ENCODE data around the gene DNAH10.

DNAH10 gene

GRCh38 chr12:123916729-123917128 lies 154.6 kb downstream of the DNAH10 start:
- H3K9ac ChIP-seq (ENCODE audit: low read length in 2 of 2) = no peak overlapping the region
- no peaks in the 10 kb centered on the region for H3K4me1 ChIP-seq (ENCODE audit: control insufficient read depth, insufficient read depth, low read length)
- no peaks in the 10 kb centered on the region for H3K36me3 ChIP-seq (ENCODE audit: control insufficient read depth in 2 of 2, insufficient read depth in 2 of 2, low read length in 2 of 2)
- no peak overlapping the region for H3K27ac ChIP-seq (ENCODE audit: low read length)
- no peak overlapping the region for H3K4me3 ChIP-seq (ENCODE audit: low read length in 2 of 2)
- peaks cover 10% of the 10 kb centered on the region in 2 donors for H3K27me3 ChIP-seq (ENCODE audit: control insufficient read depth in 1 of 2, insufficient read depth in 2 of 2, low read length in 2 of 2)
- no peaks in the 10 kb centered on the region for H3K9me3 ChIP-seq (ENCODE audit: control insufficient read depth in 2 of 2, low read length in 2 of 2)

- Histone ChIP-seq H3K27ac (ENCODE audit: low read length) (no peak overlapping the region), H3K9ac (ENCODE audit: low read length in 2 of 2) (no peak overlapping the region), H3K36me3 (ENCODE audit: control insufficient read depth in 2 of 2, insufficient read depth in 2 of 2, low read length in 2 of 2) (no peaks in the 10 kb centered on the region), H3K9me3 (ENCODE audit: control insufficient read depth in 2 of 2, low read length in 2 of 2) (no peaks in the 10 kb centered on the region), H3K4me1 (ENCODE audit: control insufficient read depth, insufficient read depth, low read length) (no peaks in the 10 kb centered on the region), H3K4me3 (ENCODE audit: low read length in 2 of 2) (no peak overlapping the region), H3K27me3 (ENCODE audit: control insufficient read depth in 1 of 2, insufficient read depth in 2 of 2, low read length in 2 of 2) (peaks cover 10% of the 10 kb centered on the region in 2 donors)
These were observed 155.3 kb downstream of the DNAH10 start for GRCh38 chr12:123917337-123917850.

GRCh38 chr12:123919980-123920360 lies 157.9 kb downstream of the DNAH10 start:
- Histone ChIP-seq H3K4me1 (ENCODE audit: control insufficient read depth, insufficient read depth, low read length) (no peaks in the 10 kb centered on the region), H3K36me3 (ENCODE audit: control insufficient read depth in 2 of 2, insufficient read depth in 2 of 2, low read length in 2 of 2) (no peaks in the 10 kb centered on the region), H3K27ac (ENCODE audit: low read length) (no peak overlapping the region), H3K9ac (ENCODE audit: low read length in 2 of 2) (no peak overlapping the region), H3K27me3 (ENCODE audit: control insufficient read depth in 1 of 2, insufficient read depth in 2 of 2, low read length in 2 of 2) (peaks cover 4 to 10% of the 10 kb centered on the region in 2 donors), H3K4me3 (ENCODE audit: low read length in 2 of 2) (no peak overlapping the region), H3K9me3 (ENCODE audit: control insufficient read depth in 2 of 2, low read length in 2 of 2) (no peaks in the 10 kb centered on the region)

DNA sequence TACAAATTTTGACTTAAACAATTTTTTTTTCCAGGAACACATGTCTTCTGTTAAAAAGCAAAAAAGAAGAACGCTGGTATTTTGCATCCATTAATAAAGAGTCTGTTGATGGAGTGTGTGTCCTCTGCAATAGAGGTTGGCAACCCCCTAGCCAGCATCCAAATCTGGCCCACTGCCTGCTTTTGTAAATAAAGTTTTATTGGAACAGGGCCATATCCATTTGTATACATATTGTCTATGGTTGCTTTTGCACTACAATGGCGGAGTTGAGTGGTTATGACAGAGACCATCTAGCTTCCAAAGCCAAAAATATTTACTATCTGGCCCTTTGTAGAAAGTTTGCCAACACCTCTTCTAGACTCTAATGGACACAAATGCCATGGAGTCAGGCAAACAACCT lies 160.9 kb downstream of the DNAH10 start:
- Histone ChIP-seq H3K9me3 (ENCODE audit: control insufficient read depth in 2 of 2, low read length in 2 of 2) (no peaks in the 10 kb centered on the region), H3K36me3 (ENCODE audit: control insufficient read depth in 2 of 2, insufficient read depth in 2 of 2, low read length in 2 of 2) (no peaks in the 10 kb centered on the region), H3K4me1 (ENCODE audit: control insufficient read depth, insufficient read depth, low read length) (no peaks in the 10 kb centered on the region), H3K27ac (ENCODE audit: low read length) (no peak overlapping the region), H3K4me3 (ENCODE audit: low read length in 2 of 2) (no peak overlapping the region), H3K9ac (ENCODE audit: low read length in 2 of 2) (no peak overlapping the region), H3K27me3 (ENCODE audit: control insufficient read depth in 1 of 2, insufficient read depth in 2 of 2, low read length in 2 of 2) (peaks cover 3 to 6% of the 10 kb centered on the region in 2 donors)

- Histone ChIP-seq H3K4me3 (ENCODE audit: low read length in 2 of 2) (no peak overlapping the region), H3K36me3 (ENCODE audit: control insufficient read depth in 2 of 2, insufficient read depth in 2 of 2, low read length in 2 of 2) (no peaks in the 10 kb centered on the region), H3K9me3 (ENCODE audit: control insufficient read depth in 2 of 2, low read length in 2 of 2) (no peaks in the 10 kb centered on the region), H3K27ac (ENCODE audit: low read length) (no peak overlapping the region), H3K9ac (ENCODE audit: low read length in 2 of 2) (no peak overlapping the region), H3K4me1 (ENCODE audit: control insufficient read depth, insufficient read depth, low read length) (no peaks in the 10 kb centered on the region), H3K27me3 (ENCODE audit: control insufficient read depth in 1 of 2, insufficient read depth in 2 of 2, low read length in 2 of 2) (peaks cover 3 to 4% of the 10 kb centered on the region in 2 donors)
These were observed 161.8 kb downstream of the DNAH10 start for GRCh38 chr12:123923927-123924326.

GRCh38 chr12:123924539-123924938 lies 162.4 kb downstream of the DNAH10 start:
- H3K27me3 ChIP-seq (ENCODE audit: control insufficient read depth in 1 of 2, insufficient read depth in 2 of 2, low read length in 2 of 2) = peaks cover 2 to 4% of the 10 kb centered on the region in 2 donors
- no peaks in the 10 kb centered on the region for H3K9me3 ChIP-seq (ENCODE audit: control insufficient read depth in 2 of 2, low read length in 2 of 2)
- no peaks in the 10 kb centered on the region for H3K36me3 ChIP-seq (ENCODE audit: control insufficient read depth in 2 of 2, insufficient read depth in 2 of 2, low read length in 2 of 2)
- H3K27ac ChIP-seq (ENCODE audit: low read length) = no peak overlapping the region
- H3K4me3 ChIP-seq (ENCODE audit: low read length in 2 of 2) = no peak overlapping the region
- H3K9ac ChIP-seq (ENCODE audit: low read length in 2 of 2) = no peak overlapping the region
- H3K4me1 ChIP-seq (ENCODE audit: control insufficient read depth, insufficient read depth, low read length) = no peaks in the 10 kb centered on the region

DNA sequence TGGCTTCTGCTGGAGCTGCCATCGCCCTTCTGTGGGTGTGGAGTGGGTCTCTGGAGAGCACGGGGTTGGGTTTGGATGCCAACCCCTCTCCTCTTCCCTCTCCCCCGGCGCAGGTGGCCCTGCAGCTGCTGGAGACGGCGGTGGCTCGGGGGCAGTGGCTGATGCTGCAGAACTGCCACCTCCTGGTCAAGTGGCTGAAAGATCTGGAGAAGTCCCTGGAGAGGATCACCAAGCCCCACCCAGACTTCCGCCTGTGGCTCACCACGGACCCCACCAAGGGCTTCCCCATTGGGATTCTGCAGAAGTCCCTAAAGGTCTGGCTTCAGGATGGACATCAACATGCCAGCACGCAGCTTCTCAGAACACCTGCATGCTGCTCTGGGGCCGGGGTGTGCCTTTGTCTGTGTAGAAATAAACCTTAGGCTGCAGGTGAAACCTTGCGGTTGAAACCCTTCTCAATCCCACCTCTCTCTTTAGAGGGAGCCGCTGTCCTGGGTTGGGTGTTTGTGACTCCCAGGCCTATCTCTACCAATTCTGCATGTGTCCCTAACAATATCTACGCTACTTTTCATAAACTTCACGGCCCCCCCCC lies 166.3 kb downstream of the DNAH10 start:
- no peak overlapping the region for H3K27ac ChIP-seq (ENCODE audit: low read length)

DNA sequence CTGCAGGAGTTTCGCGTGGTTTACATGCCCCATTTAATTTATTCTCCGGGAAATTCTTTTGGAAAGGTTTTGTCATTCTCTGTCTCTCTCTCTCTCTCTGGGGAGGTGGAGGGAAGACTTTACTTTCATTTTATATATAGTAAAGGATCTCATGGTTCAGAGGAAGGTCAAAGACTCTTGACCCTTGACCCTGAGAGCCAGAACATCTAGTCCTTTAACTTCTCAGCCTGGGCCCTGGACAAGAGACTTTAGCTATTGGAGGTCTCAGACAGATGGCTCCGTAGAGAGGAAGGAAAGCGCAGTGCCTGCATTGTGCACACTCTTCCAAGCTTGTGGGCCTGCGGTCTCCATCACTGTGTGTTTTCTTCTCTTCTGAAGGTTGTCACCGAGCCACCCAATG lies 166.8 kb downstream of the DNAH10 start:
- Histone ChIP-seq H3K36me3 (ENCODE audit: control insufficient read depth in 2 of 2, insufficient read depth in 2 of 2, low read length in 2 of 2) (peaks cover 0 to under 1% of the 10 kb centered on the region in 2 donors), H3K4me3 (ENCODE audit: low read length in 2 of 2) (no peak overlapping the region), H3K9me3 (ENCODE audit: control insufficient read depth in 2 of 2, low read length in 2 of 2) (no peaks in the 10 kb centered on the region), H3K27ac (ENCODE audit: low read length) (no peak overlapping the region), H3K4me1 (ENCODE audit: control insufficient read depth, insufficient read depth, low read length) (no peaks in the 10 kb centered on the region), H3K27me3 (ENCODE audit: control insufficient read depth in 1 of 2, insufficient read depth in 2 of 2, low read length in 2 of 2) (no peaks in the 10 kb centered on the region), H3K9ac (ENCODE audit: low read length in 2 of 2) (no peak overlapping the region)

More for the DNA sequence above, 166.3 kb downstream of the DNAH10 start:
- Histone ChIP-seq H3K36me3 (ENCODE audit: control insufficient read depth in 2 of 2, insufficient read depth in 2 of 2, low read length in 2 of 2) (no peaks in the 10 kb centered on the region), H3K4me3 (ENCODE audit: low read length in 2 of 2) (no peak overlapping the region), H3K4me1 (ENCODE audit: control insufficient read depth, insufficient read depth, low read length) (no peaks in the 10 kb centered on the region), H3K27me3 (ENCODE audit: control insufficient read depth in 1 of 2, insufficient read depth in 2 of 2, low read length in 2 of 2) (no peaks in the 10 kb centered on the region), H3K9ac (ENCODE audit: low read length in 2 of 2) (no peak overlapping the region), H3K9me3 (ENCODE audit: control insufficient read depth in 2 of 2, low read length in 2 of 2) (no peaks in the 10 kb centered on the region)

GRCh38 chr12:123929946-123930583 lies 168.0 kb downstream of the DNAH10 start:
- peaks cover 0 to 4% of the 10 kb centered on the region in 2 donors for H3K36me3 ChIP-seq (ENCODE audit: control insufficient read depth in 2 of 2, insufficient read depth in 2 of 2, low read length in 2 of 2)
- no peak overlapping the region for H3K27ac ChIP-seq (ENCODE audit: low read length)
- H3K4me1 ChIP-seq (ENCODE audit: control insufficient read depth, insufficient read depth, low read length) = no peaks in the 10 kb centered on the region
- no peak overlapping the region for H3K9ac ChIP-seq (ENCODE audit: low read length in 2 of 2)
- no peaks in the 10 kb centered on the region for H3K27me3 ChIP-seq (ENCODE audit: control insufficient read depth in 1 of 2, insufficient read depth in 2 of 2, low read length in 2 of 2)
- no peaks in the 10 kb centered on the region for H3K9me3 ChIP-seq (ENCODE audit: control insufficient read depth in 2 of 2, low read length in 2 of 2)
- H3K4me3 ChIP-seq (ENCODE audit: low read length in 2 of 2) = no peak overlapping the region

DNA sequence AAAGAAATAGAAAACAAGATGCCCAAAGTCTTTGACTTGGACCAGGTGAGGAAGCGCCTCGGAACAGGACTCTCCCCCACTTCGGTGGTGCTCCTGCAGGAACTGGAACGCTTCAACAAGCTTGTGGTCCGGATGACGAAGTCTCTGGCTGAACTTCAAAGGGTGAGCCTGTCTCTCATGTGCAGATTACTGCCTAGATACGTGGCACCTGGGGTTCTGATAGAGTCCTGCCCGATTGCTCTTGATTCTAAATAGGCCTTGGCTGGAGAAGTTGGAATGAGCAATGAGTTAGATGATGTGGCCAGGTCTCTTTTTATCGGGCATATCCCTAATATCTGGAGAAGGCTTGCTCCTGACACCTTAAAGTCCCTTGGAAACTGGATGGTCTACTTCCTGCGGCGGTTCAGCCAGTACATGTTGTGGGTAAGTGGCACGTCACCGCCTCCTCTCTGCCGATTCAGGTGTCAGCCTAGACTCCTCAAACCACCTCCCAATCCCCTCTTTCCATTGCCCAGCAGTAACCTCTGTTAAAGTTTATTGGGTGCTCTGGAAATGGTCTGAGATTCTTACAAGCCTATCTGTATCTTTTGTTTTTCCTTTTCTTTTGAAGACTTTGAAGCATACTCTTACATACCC lies 169.7 kb downstream of the DNAH10 start:
- Histone ChIP-seq H3K9ac (ENCODE audit: low read length in 2 of 2) (no peak overlapping the region), H3K27ac (ENCODE audit: low read length) (no peak overlapping the region), H3K36me3 (ENCODE audit: control insufficient read depth in 2 of 2, insufficient read depth in 2 of 2, low read length in 2 of 2) (peaks cover 3 to 11% of the 10 kb centered on the region in 2 donors), H3K9me3 (ENCODE audit: control insufficient read depth in 2 of 2, low read length in 2 of 2) (no peaks in the 10 kb centered on the region), H3K4me1 (ENCODE audit: control insufficient read depth, insufficient read depth, low read length) (no peaks in the 10 kb centered on the region), H3K27me3 (ENCODE audit: control insufficient read depth in 1 of 2, insufficient read depth in 2 of 2, low read length in 2 of 2) (no peaks in the 10 kb centered on the region), H3K4me3 (ENCODE audit: low read length in 2 of 2) (no peak overlapping the region)

- Histone ChIP-seq H3K27ac (ENCODE audit: low read length) (no peak overlapping the region), H3K36me3 (ENCODE audit: control insufficient read depth in 2 of 2, insufficient read depth in 2 of 2, low read length in 2 of 2) (peaks cover 7 to 16% of the 10 kb centered on the region in 2 donors), H3K4me3 (ENCODE audit: low read length in 2 of 2) (no peak overlapping the region), H3K27me3 (ENCODE audit: control insufficient read depth in 1 of 2, insufficient read depth in 2 of 2, low read length in 2 of 2) (no peaks in the 10 kb centered on the region), H3K4me1 (ENCODE audit: control insufficient read depth, insufficient read depth, low read length) (no peaks in the 10 kb centered on the region), H3K9me3 (ENCODE audit: control insufficient read depth in 2 of 2, low read length in 2 of 2) (no peaks in the 10 kb centered on the region), H3K9ac (ENCODE audit: low read length in 2 of 2) (no peak overlapping the region)
These were observed 171.1 kb downstream of the DNAH10 start for GRCh38 chr12:123933214-123933613.
